GM12891 (cell line): ENCODE results near the gene PKP2.

Experiments used
- POLR2A ChIP-seq: IDR thresholded peaks from 2 replicates; pipeline ENCODE4 v1.6.1; 2011; ENCODE audit warnings: low read depth, low read length, control low read depth
- POLR2AphosphoS5 ChIP-seq: IDR thresholded peaks from 2 replicates; pipeline ENCODE4 v1.6.1; 2011; ENCODE audit warnings: low read depth, low read length, control low read depth
- SPI1 ChIP-seq: IDR thresholded peaks from 2 replicates; pipeline ENCODE4 v1.6.1; 2011; ENCODE audit warnings: low read depth, low read length, control low read depth
- TAF1 ChIP-seq: IDR thresholded peaks from 2 replicates; pipeline ENCODE4 v1.6.1; 2011; ENCODE audit warnings: low read depth, low read length, control low read depth

GRCh38 chr12:32828552-32828951 lies 68.0 kb downstream of the PKP2 start:
- TF ChIP-seq POLR2A (no peak), POLR2AphosphoS5 (no peak), TAF1 (no peak), SPI1 (no peak)
